ENCODE data around the gene TSPAN18. TPM values are rescaled to one million over a fixed set of nuclear protein-coding genes. Genes with fewer than 3 reads are reported as not detected.

TSPAN18 gene
- total and polyA plus RNA-seq, 10 of the 15 experiments (the other 5 are each of a cell fraction or from before 2014, with no cell fraction given), result 0.02 to 0.77 (median 0.13) TPM; not detected in 1

- intact Hi-C loops (cut with micrococcal nuclease; ENCODE audit: unreplicated experiment) (no loop called here), in situ Hi-C loops (cut with MboI) (no loop called here)
- TF ChIP-seq TCF12 (IDR thresholded peaks at IDR 0.05; ENCODE audit: low read depth, low read length) (no peak), NRF1 (conservative IDR thresholded peaks at IDR 0.05; ENCODE audit: low read depth, low read length) (no peak), NKRF (conservative IDR thresholded peaks at IDR 0.05) (no peak), ZNF274 (IDR thresholded peaks at IDR 0.05; ENCODE audit: insufficient read depth, insufficient read length) (no peak)
- Histone ChIP-seq H2AFZ (ENCODE audit: control insufficient read depth, low read depth, low read length) (no peak overlapping the region), H3K36me3 (ENCODE audit: control insufficient read depth in 2 of 2, insufficient read depth in 2 of 2, low read length in 1 of 2) (no peaks in the 10 kb centered on the region), H3K4me2 (ENCODE audit: control insufficient read depth, insufficient read depth) (no peak overlapping the region), H3K4me1 (ENCODE audit: control insufficient read depth, insufficient read depth, low read length) (no peaks in the 10 kb centered on the region), H4K20me1 (ENCODE audit: control insufficient read depth, insufficient read depth) (no peaks in the 10 kb centered on the region), H3K9ac (ENCODE audit: control insufficient read depth, insufficient read depth, low read length) (no peak overlapping the region), H3K27ac (ENCODE audit: control insufficient read depth, insufficient read depth) (no peak overlapping the region), H3K4me3 (no peak overlapping the region), H3K79me2 (ENCODE audit: control insufficient read depth, insufficient read depth, low read length) (no peaks in the 10 kb centered on the region), H3K9me3 (replicated peaks; ENCODE audit: control insufficient read depth, insufficient read depth, low read length) (no peaks in the 10 kb centered on the region; the same call in 2 of the 3 replicates), H3K27me3 (replicated peaks in 1 of 2; ENCODE audit: control insufficient read depth in 2 of 2, insufficient read depth in 2 of 2, low read length in 1 of 2) (no peaks in the 10 kb centered on the region; a peak in 1 of 4 replicates)
- 24% methylated on average over 8 of the region's 8 CpGs for WGBS (ENCODE audit: insufficient coverage, insufficient replicate concordance, low lambda C conversion rate, missing lambda C conversion rate)
- DNase-seq (ENCODE audit: low read depth, low spot score) (no peak), FAIRE-seq (no peak), ATAC-seq (no peak)
- SMC1A ChIA-PET (ENCODE audit: uncharacterized antibody, unreplicated experiment), result interaction anchor here (1.3 kb wide), 1 partner anchor 18 kb away, joined by 3 read pairs; no protein-coding TSS in a partner anchor
- BruUV-seq (replicated peaks), result no TSS peak
- CTCF ChIA-PET, result no interaction called here
- POLR2A ChIA-PET, result no interaction called here
- RAD21 ChIA-PET (ENCODE audit: unreplicated experiment), result interaction anchor here (1.2 kb wide), 1 partner anchor 112 kb away, joined by 3 read pairs; no protein-coding TSS in a partner anchor
These were observed 89.2 kb downstream of the TSPAN18 start for GRCh38 chr11:44815917-44816456.

DNA sequence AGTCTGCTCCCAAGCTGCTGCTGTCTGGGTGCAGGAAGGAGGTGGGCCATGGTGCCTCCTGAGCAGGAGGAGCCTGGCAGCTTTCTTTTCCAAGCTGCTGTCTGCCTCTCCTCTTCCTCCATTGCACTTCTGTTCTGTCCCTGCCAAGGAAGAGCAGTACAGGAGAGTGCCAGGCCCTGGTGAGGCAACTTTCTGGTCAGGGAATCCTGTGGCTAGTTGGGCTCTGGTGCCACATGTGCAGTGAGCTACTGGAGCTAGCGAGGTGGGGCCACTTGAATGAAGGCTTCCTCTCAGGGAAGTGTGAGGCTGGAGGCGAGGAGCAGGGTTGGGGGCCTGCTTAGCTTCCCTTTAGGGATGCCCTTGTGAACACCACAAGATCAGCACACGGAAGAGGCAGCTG is 90.0 kb downstream of the TSPAN18 start:
- RAD21 ChIA-PET (ENCODE audit: unreplicated experiment), result interaction anchor here (1.2 kb wide), 1 partner anchor 111 kb away, joined by 3 read pairs; no protein-coding TSS in a partner anchor
- no peaks in the 10 kb centered on the region for H3K36me3 ChIP-seq (ENCODE audit: control insufficient read depth in 2 of 2, insufficient read depth in 2 of 2, low read length in 1 of 2)
- no peak for FAIRE-seq
- DNase-seq (ENCODE audit: low read depth, low spot score), result no peak
- POLR2A ChIA-PET, result interaction anchor here (0.6 kb wide), 1 partner anchor 261 kb away, joined by 4 read pairs; no protein-coding TSS in a partner anchor
- intact Hi-C loops (cut with micrococcal nuclease; ENCODE audit: unreplicated experiment), result no loop called here
- H3K9ac ChIP-seq (ENCODE audit: control insufficient read depth, insufficient read depth, low read length), result no peak overlapping the region
- WGBS (ENCODE audit: insufficient coverage, insufficient replicate concordance, low lambda C conversion rate, missing lambda C conversion rate), result 13% methylated on average over 2 of the region's 3 CpGs
- no peak overlapping the region for H2AFZ ChIP-seq (ENCODE audit: control insufficient read depth, low read depth, low read length)
- H3K9me3 ChIP-seq (replicated peaks; ENCODE audit: control insufficient read depth, insufficient read depth, low read length), result no peaks in the 10 kb centered on the region; the same call in 2 of the 3 replicates
- CTCF ChIA-PET, result no interaction called here
- H3K4me1 ChIP-seq (ENCODE audit: control insufficient read depth, insufficient read depth, low read length), result no peaks in the 10 kb centered on the region
- H3K27ac ChIP-seq (ENCODE audit: control insufficient read depth, insufficient read depth), result no peak overlapping the region
- H3K4me2 ChIP-seq (ENCODE audit: control insufficient read depth, insufficient read depth), result no peak overlapping the region
- SMC1A ChIA-PET (ENCODE audit: uncharacterized antibody, unreplicated experiment), result interaction anchor here (1.3 kb wide), 1 partner anchor 19 kb away, joined by 3 read pairs; no protein-coding TSS in a partner anchor
- H3K27me3 ChIP-seq (replicated peaks in 1 of 2; ENCODE audit: control insufficient read depth in 2 of 2, insufficient read depth in 2 of 2, low read length in 1 of 2), result no peaks in the 10 kb centered on the region; a peak in 1 of 4 replicates
- BruUV-seq (replicated peaks), result no TSS peak
- ATAC-seq, result no peak
- H3K79me2 ChIP-seq (ENCODE audit: control insufficient read depth, insufficient read depth, low read length), result no peaks in the 10 kb centered on the region
- no peaks in the 10 kb centered on the region for H4K20me1 ChIP-seq (ENCODE audit: control insufficient read depth, insufficient read depth)
- no peak overlapping the region for H3K4me3 ChIP-seq
- TF ChIP-seq IKZF1 (conservative IDR thresholded peaks at IDR 0.05) (no peak), NR2F1 (conservative IDR thresholded peaks at IDR 0.05) (no peak), ZNF384 (IDR thresholded peaks at IDR 0.05; ENCODE audit: borderline replicate concordance, low read depth, low read length) (no peak)
- in situ Hi-C loops (cut with MboI), result no loop called here
